GM18505 (cell line): Measurements from ENCODE around the gene KISS1.

Experiments used
- ATAC-seq: cut with Tn5 transposase; IDR thresholded peaks from one replicate; pipeline ENCODE4 v1.9.1; 2021; ENCODE audit not compliant: unreplicated experiment
- POLR2A ChIP-seq: IDR thresholded peaks from 4 replicates; pipeline ENCODE4 v1.6.1; 2011; ENCODE audit warnings: borderline replicate concordance; ENCODE audit not compliant: insufficient read depth, insufficient read length; ENCODE audit errors: extremely low read depth

The KISS1 gene

GRCh38 chr1:204143276-204144041 lies 52.8 kb downstream of the KISS1 start:
- no peak for TF ChIP-seq POLR2A
- no peak for ATAC-seq

DNA sequence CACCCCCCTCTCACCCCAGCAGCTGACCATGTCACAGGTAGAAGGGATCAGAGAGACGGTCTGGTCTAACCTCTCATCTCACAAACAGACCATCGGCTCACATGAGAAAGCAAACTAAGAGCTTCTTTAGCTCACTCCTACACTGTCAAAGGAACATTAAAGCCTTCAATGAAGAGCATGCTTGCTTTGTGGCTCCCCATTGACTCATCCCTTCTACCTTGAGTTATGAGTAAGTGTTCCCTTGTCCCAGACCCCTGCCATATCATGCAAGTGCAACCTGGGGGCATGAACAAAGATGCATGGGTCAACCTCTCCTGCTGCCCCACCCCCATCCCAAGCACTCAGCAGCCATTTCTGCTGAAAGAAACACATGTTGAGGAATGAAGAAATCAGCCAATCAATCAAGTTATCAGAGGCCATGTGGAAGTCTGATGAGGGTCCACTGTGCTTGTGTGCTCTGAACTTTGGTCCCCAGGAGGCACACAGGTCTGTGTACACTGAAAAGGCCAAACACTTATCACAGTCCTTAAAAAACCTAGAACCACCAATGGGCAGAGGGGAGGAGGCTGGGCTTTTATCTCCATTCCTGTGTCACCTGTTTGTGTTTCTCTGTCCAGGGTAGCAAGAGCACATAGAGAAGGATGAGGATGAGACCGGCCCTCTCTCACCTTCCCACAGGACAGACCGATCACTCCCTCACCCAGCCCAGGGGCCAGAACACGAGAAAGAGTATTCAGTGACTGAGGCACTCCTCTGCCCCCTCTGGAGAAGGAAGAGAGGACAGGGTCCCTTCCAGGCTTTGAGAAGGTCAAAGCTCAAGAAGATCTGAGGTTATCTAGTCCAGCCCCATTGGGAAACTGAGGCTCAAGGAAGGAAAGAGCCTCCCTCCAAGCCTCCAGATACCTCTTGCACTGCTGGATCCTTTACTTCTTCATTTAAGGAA lies 54.0 kb downstream of the KISS1 start:
- ATAC-seq, result no peak
- no peak for TF ChIP-seq POLR2A

DNA sequence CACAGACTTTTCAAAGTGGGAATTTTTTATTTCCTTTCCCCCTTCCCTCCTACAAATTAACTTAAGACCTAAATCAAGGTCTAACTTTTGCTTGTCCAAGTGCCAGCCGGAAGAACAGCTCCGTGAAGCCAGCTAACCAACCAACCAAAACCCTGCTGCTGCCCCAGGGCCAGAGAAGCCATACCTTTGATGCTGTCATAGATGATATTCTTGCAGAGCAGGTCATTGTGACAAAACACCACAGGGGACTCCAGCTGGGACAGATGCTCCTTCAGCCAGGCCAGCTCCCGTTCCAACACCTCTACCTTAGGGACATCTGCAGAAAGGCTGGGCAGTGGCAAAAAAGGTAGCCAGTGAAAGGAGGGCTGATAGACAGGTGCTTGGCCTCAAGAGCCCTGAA lies 55.2 kb downstream of the KISS1 start:
- no peak for TF ChIP-seq POLR2A
- ATAC-seq, result no peak
